ENCODE data around the gene PALMD.

- no peak for TF ChIP-seq EZH2 (optimal IDR thresholded peaks at IDR 0.05; ENCODE audit: low read depth, low read length)
- TF ChIP-seq, protein P1, sequence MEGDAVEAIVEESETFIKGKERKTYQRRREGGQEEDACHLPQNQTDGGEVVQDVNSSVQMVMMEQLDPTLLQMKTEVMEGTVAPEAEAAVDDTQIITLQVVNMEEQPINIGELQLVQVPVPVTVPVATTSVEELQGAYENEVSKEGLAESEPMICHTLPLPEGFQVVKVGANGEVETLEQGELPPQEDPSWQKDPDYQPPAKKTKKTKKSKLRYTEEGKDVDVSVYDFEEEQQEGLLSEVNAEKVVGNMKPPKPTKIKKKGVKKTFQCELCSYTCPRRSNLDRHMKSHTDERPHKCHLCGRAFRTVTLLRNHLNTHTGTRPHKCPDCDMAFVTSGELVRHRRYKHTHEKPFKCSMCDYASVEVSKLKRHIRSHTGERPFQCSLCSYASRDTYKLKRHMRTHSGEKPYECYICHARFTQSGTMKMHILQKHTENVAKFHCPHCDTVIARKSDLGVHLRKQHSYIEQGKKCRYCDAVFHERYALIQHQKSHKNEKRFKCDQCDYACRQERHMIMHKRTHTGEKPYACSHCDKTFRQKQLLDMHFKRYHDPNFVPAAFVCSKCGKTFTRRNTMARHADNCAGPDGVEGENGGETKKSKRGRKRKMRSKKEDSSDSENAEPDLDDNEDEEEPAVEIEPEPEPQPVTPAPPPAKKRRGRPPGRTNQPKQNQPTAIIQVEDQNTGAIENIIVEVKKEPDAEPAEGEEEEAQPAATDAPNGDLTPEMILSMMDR (IDR thresholded peaks at IDR 0.05; ENCODE audit: low read length) = no peak
These were observed 39.6 kb upstream of the PALMD start for GRCh38 chr1:99606306-99606705.
